Esophagus muscularis mucosa (tissue), 4 donors: ENCODE data around the gene TBL1XR1. TPM values are rescaled to one million over a fixed set of nuclear protein-coding genes. Genes with fewer than 3 reads are reported as not detected.
"Not testable (repeated sequence)": the region's sequence is repeated elsewhere in the genome, so short reads cannot be mapped to it uniquely, and the experiment has no call there.

Source experiments
- DNase-seq: peaks from one replicate; pipeline ENCODE4 v3.0.0-alpha.2; 2017; ENCODE audit errors: extremely low spot score
- H3K27ac ChIP-seq, 4 donors: fragments of 200-600 bp; sonication (generic); replicated peaks in 1 of 4; 1 replicate in 3 of 4; 2 replicates in 1 of 4; pipeline ENCODE4 v1.5.1; 2016 to 2019; ENCODE audit warnings: mild to moderate bottlenecking in 1 of 4
- H3K27me3 ChIP-seq, 4 donors: fragments of 200-600 bp; sonication (generic); one replicate each; pipeline versions ENCODE4 v1.5.1 to v1.6.0; 2016 to 2019
- H3K36me3 ChIP-seq, 4 donors: fragments of 200-600 bp; sonication (generic); one replicate each; pipeline ENCODE4 v1.5.1; 2016 to 2019
- H3K4me1 ChIP-seq, 4 donors: fragments of 200-600 bp; sonication (generic); one replicate each; pipeline ENCODE4 v1.5.1; 2016 to 2019
- H3K4me3 ChIP-seq, 4 donors: fragments of 200-600 bp; sonication (generic); 1 replicate in 2 of 4; 2 replicates in 2 of 4; pipeline ENCODE4 v1.5.1; 2016 to 2019; ENCODE audit warnings: mild to moderate bottlenecking in 4 of 4, moderate library complexity in 1 of 4
- H3K9me3 ChIP-seq, 4 donors: fragments of 200-600 bp; sonication (generic); 1 replicate in 3 of 4; 2 replicates in 1 of 4; pipeline ENCODE4 v1.5.1; 2016 to 2019
- EP300 ChIP-seq: sonication (generic); formaldehyde crosslinking; IDR thresholded peaks from one replicate; pipeline ENCODE4 v1.6.1; 2017; ENCODE audit warnings: antibody characterized with exemption
- POLR2A ChIP-seq: fragments of 450-650 bp; IDR thresholded peaks from one replicate; pipeline ENCODE4 v1.6.1; 2017; ENCODE audit warnings: antibody characterized with exemption, moderate library complexity, mild to moderate bottlenecking, low read depth
- POLR2AphosphoS5 ChIP-seq, 2 donors: sonication (generic); formaldehyde crosslinking; IDR thresholded peaks; one replicate each; pipeline ENCODE4 v1.6.1; 2017; ENCODE audit warnings: antibody characterized with exemption in 2 of 2
- WGBS: methylation state at CpG from one replicate; pipeline ENCODE4 v1.1.5; 2018; 5-methylcytosine and 5-hydroxymethylcytosine counted together
- intact Hi-C: fragments of 100-400 bp; cut with DNase I; formaldehyde crosslinking; loops from one replicate; pipeline ENCODE4 v1.15.1; 2023
- total RNA-seq, 4 donors: library from RNA; depleted of rRNA; stranded (reverse); fragments of >200 nt; gene quantifications; one replicate each; pipeline versions ENCODE4 v1.1.0 to v1.2.1, GENCODE V29; 2016
- TF ChIP-seq, protein P1 (sequence below), 3 experiments: fragments of 200-600 bp in 2 of 3; fragments of 450-650 bp in 1 of 3; sonication (generic) in 2 of 3; IDR thresholded peaks; one replicate each; pipeline ENCODE4 v1.5.1; 2017 to 2019; ENCODE audit warnings: antibody characterized with exemption in 3 of 3, mild to moderate bottlenecking in 2 of 3, moderate library complexity in 1 of 3

TBL1XR1 gene
- total RNA-seq, 4 donors from 2014 or later = 65.0 to 99.2 (median 78.2) TPM

DNA sequence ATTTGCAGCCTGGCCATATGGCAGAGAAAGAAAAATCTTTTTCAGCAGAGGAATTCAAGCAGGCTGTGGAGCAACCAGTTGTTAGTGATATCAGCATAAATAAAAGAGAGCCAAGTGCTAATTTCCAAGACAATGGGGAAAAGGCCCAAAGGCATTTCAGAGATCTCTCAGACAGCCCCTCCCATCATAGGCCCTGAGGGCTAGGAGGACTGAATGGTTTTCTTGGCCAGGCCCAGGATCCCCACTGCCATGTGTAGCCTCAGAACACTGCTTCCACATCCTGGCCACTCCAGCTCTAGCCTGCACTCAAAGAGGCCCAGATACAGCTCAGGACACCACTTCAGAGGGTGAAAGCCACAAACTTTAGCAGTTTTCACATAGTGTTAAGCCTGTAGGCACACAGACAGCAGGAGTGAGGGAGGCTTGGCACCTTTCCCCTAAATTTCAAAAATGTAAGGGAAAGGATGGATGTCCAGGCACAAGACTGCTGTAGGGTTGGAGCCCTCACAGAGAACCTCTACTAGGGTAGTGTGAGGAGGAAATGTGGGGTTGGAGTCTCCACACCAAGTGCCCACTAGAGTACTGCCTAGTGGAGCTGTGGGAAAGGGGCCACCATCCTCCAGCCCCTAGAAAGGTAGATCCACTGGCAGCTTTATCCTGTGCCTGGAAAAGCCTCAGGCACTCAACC, 191.4 kb downstream of the TBL1XR1 start:
- no peak overlapping the region for H3K4me3 ChIP-seq
- DNase-seq = no peak
- no peaks in the 10 kb centered on the region for H3K36me3 ChIP-seq
- H3K27ac ChIP-seq = no peak overlapping the region
- no peak for TF ChIP-seq POLR2A
- TF ChIP-seq POLR2AphosphoS5 (IDR thresholded peaks at IDR 0.05) = no peak
- TF ChIP-seq, protein P1, sequence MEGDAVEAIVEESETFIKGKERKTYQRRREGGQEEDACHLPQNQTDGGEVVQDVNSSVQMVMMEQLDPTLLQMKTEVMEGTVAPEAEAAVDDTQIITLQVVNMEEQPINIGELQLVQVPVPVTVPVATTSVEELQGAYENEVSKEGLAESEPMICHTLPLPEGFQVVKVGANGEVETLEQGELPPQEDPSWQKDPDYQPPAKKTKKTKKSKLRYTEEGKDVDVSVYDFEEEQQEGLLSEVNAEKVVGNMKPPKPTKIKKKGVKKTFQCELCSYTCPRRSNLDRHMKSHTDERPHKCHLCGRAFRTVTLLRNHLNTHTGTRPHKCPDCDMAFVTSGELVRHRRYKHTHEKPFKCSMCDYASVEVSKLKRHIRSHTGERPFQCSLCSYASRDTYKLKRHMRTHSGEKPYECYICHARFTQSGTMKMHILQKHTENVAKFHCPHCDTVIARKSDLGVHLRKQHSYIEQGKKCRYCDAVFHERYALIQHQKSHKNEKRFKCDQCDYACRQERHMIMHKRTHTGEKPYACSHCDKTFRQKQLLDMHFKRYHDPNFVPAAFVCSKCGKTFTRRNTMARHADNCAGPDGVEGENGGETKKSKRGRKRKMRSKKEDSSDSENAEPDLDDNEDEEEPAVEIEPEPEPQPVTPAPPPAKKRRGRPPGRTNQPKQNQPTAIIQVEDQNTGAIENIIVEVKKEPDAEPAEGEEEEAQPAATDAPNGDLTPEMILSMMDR (IDR thresholded peaks at IDR 0.05) = no peak
- no peak for TF ChIP-seq EP300
- intact Hi-C loops = no loop called here
- no peaks in the 10 kb centered on the region for H3K4me1 ChIP-seq
- H3K9me3 ChIP-seq = peaks cover 0 to 10% (median 4%) of the 10 kb centered on the region in 4 donors
- H3K27me3 ChIP-seq = no peaks in the 10 kb centered on the region

DNA sequence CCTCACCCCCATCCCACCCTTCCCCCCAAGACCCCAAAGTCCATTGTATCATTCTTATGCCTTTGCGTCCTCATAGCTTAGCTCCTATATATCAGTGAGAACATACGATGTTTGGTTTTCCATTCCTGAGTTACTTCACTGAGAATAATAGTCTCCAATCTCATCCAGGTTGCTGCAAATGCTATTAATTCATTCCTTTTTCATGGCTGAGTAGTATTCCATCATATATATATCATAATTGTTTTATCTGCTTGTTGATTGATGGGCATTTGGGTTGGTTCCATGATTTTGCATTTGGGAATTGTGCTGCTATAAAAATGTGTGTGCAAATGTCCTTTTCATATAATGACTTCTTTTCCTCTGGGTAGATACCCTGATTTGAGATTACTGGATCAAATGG, 197.1 kb downstream of the TBL1XR1 start:
- H3K9me3 ChIP-seq, H3K4me1 ChIP-seq, intact Hi-C loops, H3K27me3 ChIP-seq, DNase-seq, H3K36me3 ChIP-seq, H3K27ac ChIP-seq, H3K4me3 ChIP-seq: not testable (repeated sequence)
- WGBS = 100% methylated on average over 2 of the region's 2 CpGs

DNA sequence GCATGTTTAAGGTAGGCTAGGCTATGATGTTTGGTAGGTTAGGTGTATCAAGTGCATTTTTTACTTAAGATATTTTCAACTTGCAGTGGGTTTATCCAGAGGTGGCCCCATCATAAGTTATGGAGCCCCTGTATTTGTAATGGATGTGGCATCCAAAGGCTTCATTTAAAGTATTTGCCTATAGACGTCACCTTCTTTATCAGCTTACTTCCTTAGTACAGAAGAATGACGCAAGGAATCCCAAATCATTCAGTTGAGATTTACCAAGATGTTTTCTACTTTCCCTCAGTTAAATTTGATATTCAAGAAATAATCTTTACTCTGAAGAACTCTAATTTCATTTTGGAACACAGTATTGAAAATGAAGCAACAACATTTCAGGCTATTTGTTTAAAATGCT, 201.3 kb downstream of the TBL1XR1 start:
- Histone ChIP-seq H3K9me3 (no peaks in the 10 kb centered on the region), H3K4me3 (no peak overlapping the region), H3K27me3 (no peaks in the 10 kb centered on the region), H3K27ac (no peak overlapping the region), H3K36me3 (no peaks in the 10 kb centered on the region), H3K4me1 (no peaks in the 10 kb centered on the region)
- 84% methylated on average over 2 of the region's 2 CpGs for WGBS
- no peak for TF ChIP-seq EP300
- TF ChIP-seq POLR2AphosphoS5 (IDR thresholded peaks at IDR 0.05) = no peak
- TF ChIP-seq, protein P1 (IDR thresholded peaks at IDR 0.05) = no peak
- no peak for TF ChIP-seq POLR2A
- no peak for DNase-seq
- intact Hi-C loops = no loop called here

DNA sequence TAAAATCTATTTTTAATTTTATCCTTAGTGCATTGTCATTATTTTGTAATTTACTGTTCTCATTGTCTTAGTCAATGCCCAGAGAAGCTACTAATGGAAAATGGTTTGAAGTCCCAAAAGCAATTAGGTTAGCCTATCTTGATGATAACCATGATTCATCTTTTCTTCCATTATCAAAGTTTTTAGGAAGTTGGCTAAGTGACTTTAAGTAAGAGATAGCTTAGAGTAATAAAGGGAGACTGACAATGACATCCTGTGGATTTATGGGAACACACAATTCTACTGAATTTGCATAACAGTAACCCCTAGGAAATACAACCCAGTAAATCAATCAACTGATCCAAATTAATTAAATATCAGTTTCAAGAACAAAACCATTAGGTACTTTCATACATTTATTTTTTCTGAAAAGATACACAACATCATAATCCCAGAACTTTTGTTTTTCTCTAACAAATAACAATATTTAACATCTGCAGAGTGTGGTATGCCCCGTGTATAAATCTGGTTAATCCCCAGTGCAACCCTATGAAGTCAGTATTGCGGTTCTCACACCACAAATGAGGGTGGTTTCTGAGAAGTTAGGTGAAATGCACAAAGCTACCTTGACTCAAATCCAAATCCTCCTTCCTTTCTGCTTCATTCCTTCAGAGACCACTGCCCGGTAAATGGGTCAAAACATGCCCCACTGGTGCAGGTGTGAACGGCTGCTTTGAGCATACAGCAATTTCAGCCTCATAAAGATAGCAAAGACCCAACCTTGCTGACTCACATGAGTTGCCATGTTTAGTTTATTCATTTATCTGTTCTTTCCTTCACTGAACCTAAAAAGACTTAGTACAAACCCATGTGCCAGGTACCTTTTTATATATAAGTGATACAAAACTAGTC, 202.1 kb downstream of the TBL1XR1 start:
- H3K36me3 ChIP-seq = no peaks in the 10 kb centered on the region
- H3K27ac ChIP-seq = no peak overlapping the region
- DNase-seq = no peak
- H3K4me1 ChIP-seq = no peaks in the 10 kb centered on the region
- no peaks in the 10 kb centered on the region for H3K27me3 ChIP-seq
- no peaks in the 10 kb centered on the region for H3K9me3 ChIP-seq
- TF ChIP-seq POLR2A (no peak), POLR2AphosphoS5 (IDR thresholded peaks at IDR 0.05) (no peak), EP300 (no peak)
- TF ChIP-seq, protein P1 (IDR thresholded peaks at IDR 0.05) = no peak
- H3K4me3 ChIP-seq = no peak overlapping the region
- intact Hi-C loops = no loop called here
- 95% methylated on average over 4 of the region's 4 CpGs for WGBS

DNA sequence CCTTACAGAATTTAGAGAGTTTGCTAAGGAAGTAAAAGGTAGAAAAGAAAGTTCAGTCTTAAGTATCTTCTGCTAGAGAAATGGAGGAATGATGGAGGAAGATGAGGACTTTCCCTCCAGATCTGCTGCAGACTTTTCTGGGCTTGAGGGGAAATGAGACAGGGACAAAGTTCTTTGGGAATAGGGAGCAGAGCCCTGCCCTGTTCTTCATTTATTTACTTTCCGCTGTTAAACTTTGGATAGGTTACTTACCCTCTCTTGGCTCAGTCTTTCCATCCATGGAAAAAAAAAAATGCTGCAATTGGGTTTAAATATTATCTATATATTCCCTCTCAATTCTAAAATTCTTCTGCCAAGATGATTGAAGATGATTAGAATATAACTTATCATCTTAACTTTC, 202.9 kb downstream of the TBL1XR1 start:
- DNase-seq = no peak
- Histone ChIP-seq H3K27me3 (no peaks in the 10 kb centered on the region), H3K4me1 (no peaks in the 10 kb centered on the region), H3K9me3 (no peaks in the 10 kb centered on the region), H3K27ac (no peak overlapping the region), H3K36me3 (no peaks in the 10 kb centered on the region), H3K4me3 (no peak overlapping the region)
- 93% methylated on average over 1 of the region's 1 CpG for WGBS
- no peak for TF ChIP-seq POLR2AphosphoS5 (IDR thresholded peaks at IDR 0.05)
- no peak for TF ChIP-seq EP300
- TF ChIP-seq POLR2A = no peak
- TF ChIP-seq, protein P1 (IDR thresholded peaks at IDR 0.05) = no peak
- intact Hi-C loops = no loop called here
